NCI-H1417 (cell line): ENCODE results near the gene PPP1R7.

Experiments used
- DNase-seq, 3 experiments: peaks; one replicate each; lab custom pipeline; 2025; lab: John Stamatoyannopoulos, UW

Gene PPP1R7

DNA sequence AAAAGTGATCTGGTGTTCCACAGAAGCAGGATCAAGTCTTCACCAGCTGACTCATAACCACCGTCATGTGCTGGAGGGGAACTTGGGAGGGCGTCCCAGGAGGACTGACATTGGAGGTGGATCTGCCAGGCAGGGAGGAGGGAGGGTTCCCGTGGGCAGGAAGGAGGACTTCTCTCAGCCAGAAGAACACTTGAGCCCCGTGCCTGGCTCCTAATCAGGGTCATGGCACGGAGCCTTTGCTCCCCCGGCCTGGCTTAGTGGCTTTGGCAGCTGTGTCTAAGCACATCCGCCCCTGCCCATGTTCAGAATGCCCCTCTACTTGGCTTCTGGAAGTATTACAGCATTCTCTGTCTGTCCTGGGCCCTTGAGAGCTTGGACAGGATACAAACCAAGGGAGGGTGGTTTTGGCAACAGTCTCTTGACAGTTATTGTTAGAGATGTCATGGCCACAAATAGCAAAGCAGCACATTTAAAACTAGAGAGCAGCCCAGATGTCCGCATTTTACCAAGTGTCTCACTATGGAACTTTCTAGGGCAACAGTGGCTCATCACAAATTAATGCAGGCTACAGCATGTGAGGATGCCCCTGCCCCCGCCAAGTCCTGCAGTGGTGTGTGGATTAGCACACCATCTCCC, 11.5 kb downstream of the PPP1R7 start:
- DNase-seq = no peak

DNA sequence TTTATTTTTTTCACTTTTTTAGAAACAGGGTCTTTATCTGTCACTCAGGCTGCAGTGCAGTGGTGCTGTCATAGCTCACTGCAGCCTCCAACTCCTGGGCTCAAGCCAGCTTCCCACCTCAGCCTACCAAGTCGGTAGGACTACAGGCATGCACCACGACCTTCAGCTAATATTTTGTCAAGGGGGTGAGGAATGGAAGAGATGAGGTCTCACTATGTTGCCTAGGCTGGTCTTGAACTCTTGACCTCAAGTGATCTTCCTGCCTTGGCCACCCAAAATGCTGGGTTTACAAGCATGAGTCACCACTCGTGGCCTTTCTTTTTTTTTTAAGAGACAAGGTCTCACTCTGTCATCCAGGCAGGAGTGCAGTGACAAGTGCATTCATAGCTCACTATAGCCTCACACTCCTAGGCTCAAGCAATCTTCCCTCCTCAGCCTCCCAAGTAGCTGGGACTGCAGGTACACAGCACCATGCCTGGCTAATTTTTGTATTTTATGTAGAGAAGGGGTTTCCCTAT, 13.4 kb downstream of the PPP1R7 start:
- no peak for DNase-seq

DNA sequence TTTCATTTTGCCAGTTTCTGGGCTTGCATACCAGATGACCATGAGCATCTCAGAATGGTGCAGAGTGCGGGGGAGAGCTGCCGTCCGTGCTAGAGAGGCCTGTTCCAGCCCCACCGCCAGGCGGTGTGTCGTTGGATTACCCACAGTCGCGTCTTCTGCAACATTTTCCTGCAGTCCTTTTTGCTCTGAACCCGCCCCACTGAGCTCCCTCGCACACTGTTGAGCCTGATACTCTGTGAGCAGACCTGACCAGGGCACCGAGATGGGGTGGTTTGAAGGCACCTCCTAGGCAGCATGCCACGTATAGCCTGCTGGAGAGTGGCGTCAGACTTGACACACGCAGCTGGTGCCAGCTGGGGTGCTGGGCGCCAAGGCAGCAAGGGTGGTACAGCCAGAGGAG, 18.1 kb downstream of the PPP1R7 start:
- no peak for DNase-seq

DNA sequence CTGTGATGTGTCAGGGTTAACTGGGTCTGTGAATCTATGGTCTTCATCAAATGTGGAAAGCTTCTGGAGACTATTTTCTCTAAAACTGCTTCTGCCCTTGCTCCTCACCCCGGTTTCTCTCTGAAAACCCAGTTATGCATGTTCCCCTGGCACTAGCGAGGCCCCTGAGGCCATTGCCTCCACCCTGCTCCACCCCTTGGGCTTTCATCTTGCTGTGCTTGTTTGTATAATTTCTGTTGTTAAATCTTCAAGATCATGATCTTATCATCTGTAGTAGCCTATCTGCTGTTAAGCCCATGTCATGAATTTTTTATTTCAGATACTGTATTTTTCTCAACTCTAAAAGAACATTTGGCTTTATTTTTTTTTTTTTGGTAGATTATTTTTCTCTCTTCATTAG, 23.3 kb downstream of the PPP1R7 start:
- DNase-seq = no peak

DNA sequence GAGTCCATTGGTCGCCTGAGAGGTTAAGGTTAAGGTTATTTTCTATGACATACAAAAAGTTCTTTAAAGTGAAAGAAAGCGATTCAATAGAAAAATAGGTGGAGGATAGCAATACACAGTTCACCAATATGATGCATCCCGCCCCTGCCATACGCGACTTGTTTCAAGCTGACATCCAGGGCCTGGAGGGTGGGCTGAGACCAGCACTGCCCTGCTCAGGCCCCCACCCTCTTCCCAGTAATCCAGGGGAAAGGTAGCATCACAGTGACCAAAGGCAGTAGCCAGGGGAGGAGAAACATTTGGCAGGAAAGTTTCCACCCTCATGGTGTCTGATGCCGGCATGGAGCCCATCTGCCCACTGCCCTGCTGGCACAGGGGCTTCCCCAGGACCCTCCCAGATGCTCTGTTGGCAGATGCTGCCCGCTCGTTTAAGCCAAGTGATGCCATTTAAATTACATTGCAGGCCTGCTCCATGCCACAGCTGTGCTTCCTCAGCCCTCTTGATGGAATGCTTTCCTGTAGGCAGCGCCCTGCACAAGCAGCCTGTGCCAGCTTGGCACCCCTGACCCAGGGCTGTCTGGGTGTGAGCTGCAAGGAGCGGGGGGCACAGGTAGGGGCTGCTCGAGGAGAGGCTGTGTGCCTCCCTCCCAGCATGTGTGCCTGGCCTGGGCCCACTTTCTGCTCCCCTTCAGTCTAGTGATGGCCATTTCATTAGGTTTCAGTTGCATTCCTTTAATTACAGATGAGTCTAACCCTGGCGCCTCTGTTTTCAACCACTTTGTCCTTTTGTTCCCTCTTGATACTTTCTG, 27.5 kb downstream of the PPP1R7 start:
- DNase-seq = no peak

DNA sequence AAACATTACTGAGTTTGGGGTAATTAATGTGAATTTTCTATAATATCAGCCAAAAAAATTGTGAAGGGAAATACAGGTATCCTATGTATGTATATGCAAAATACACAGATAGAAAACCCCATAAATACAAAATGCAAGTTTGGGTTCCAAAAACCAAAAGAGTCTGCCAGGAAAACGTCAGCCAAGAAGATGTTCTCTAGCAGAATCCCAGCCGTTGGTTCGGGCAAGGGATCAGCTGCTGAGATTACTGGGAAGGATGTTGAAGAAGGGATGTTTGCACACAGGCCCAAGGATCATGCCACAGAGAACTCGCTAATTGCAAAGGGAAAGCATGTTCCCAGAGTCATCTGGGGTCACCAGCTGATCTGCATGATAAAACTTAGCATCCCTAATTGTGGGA, 28.7 kb downstream of the PPP1R7 start:
- DNase-seq = no peak

DNA sequence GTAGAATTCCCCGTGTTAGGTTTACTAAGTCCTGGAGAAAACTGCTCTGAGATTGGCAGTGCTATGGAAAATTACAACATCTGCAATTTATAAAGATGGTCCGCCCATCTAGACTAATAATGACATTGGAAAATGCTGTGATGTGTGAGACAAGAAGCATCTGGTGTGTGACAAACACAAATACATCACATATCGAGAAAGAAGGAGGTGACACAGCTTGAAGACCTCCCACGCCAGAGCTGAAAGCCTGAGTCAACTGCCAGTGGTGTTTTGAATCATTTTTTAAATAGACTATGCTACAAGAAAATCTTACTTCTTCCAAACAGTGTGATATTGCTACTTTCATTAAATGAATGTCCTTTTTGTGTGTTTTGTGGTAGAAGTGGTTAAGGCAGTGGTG, 29.6 kb downstream of the PPP1R7 start:
- no peak for DNase-seq

DNA sequence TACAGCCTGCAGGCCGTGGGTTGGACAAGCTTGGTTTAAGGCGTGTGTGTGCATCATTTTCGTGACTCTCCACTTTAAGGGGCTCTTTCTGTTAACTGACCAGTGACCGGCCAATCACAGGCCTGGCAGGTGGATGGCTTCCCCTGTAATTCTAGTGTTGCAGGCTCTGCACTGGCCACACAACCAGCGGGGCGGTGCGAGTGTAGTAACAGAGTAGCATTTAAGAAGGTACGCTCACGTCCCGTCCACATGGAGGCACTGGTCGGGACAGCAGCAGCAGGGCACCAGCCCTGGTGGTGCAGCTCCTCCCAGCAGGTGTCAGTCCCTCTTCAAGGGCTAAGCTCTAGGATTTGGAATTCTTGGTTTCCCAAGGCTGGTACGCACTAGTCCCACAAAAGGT, 30.2 kb downstream of the PPP1R7 start:
- DNase-seq = no peak

DNA sequence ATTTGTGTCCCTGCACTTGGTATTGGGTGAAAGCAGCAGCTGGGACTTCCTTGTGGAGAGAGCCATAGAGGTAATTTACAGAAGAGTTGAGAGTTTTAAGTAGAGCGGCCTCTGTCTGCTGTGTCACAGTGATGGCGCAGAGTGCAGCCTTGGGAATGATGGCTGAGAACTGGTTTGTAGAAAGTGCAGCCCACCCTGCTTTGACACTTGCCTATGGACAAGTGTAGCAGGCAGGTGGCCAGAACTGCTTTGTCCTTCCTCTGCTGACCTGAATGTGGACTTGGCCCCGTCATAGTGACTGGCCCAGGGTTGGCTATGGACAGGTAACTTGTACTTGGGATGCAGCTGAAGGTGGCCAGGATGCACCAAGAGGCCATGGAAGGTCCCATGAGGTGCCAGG, 31.9 kb downstream of the PPP1R7 start:
- no peak for DNase-seq

DNA sequence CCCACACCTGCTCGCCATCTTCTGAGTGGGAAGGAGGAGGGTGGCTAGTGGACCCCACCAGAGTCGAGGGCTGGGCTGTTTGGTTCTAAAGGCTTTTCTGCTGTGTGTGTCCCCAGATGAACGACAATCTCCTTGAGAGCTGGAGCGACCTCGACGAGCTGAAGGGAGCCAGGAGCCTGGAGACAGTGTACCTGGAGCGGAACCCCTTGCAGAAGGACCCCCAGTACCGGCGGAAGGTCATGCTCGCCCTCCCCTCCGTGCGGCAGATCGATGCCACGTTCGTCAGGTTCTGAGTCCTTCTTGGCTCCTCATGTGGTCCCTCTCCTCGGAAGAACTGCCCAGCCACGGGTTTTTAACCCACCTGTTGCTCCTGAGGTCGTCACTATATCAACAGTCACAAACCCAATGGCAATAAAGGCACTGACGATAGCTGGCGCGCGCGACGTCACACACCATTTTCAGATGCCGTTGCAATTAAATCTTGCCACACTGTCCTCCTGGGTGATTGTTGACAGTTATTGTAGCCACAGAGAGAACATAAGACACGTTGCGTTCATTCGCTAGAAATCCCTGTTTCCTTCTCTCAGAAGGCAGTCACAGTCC, 32.4 kb downstream of the PPP1R7 start:
- no peak for DNase-seq

DNA sequence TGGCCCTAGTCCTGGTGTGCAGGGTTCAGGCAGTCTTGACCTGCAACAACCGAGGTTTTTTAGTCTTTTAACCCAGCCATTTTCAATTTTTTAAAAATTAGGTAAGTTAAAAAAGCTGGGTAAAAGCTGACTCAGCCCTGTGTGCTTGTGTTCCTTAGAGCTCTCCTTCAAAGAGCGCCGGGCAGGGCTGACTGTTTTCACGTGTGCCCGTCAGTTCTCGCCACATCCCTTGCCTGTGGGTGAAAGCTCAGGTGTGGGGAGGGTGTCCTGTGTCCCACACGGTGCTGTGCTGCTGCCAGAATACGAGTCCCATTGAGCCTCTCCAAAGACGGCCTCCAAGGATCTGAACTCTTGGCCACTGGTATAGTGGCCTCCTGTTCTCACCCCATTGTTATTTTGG, 33.0 kb downstream of the PPP1R7 start:
- DNase-seq = no peak

DNA sequence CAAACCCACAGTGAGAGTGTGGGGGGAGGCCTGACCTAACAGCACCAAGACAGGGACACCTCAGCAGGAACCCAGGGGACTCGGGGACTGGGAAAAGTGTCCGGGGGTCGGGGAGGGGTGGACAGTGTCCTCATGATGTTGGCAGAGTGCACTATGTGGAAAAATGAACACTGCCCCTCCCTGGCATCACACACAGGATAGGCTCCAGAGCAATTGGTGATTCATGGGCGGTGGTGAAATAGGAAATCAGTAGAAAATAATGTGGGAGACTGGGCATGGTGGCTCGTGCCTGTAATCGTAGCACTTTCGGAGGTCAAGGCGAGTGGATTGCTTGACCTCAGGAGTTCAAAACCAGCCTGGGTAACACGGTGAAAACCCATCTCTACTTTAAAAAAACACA, 34.6 kb downstream of the PPP1R7 start:
- DNase-seq = no peak

DNA sequence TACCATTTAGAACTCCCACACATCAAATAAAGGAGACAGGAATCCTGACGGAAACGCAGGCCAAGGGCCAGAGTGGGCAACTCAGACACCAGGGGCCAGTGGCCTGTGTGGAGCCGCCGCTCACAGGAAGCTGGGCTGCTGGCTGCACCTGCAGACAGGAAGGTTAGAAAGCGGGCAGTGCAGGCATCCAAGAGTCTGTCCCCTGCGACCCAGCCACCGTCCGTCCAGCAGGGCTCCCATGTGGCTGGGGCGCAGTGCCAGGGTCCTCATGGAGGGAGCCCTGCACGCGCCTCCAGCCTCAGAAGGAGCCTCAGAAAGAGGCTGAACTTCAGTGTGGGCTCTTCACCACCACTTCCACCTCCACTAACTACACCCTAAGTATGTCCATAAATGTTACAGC, 35.7 kb downstream of the PPP1R7 start:
- no peak for DNase-seq

DNA sequence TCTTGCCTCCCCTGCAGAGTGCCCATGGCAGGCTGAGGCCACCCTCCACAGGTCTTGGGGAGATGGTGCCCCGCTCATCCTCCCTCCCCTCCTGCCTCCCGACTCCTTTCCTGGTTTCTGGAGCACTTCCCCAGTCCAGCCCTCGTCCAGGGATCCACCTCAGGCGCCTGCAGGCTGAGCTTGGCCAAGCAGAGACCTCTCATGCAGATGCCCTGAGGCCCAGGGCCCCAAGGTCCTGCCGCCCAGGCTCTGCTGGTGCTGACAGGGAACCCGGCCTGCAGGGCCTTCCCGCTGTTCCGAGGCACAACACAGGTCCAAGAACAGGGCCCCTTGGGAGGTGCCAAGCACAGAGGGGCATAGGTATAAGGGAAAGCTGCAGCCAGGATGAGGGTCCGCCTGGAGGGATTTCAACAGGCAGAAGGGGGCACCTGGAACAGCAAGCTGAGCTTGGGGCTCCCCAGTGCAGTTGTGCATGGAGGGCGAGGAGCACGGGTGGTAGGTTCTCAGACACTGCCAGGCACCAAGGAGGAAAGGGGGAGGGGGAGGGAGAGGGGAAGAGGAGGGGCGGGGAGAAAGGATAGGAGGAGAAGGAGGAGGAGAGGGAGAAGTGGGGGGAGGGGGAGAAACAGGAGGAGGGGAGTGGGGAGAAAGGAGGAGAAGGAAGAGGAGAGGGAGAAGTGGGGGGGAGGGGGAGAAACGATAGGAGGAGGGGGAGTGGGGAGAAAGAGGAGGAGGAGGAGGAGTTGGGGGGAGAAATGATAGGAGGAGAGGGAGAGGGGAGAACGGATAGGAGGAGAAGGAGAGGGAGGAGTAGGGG, 37.0 kb downstream of the PPP1R7 start:
- DNase-seq = no peak

DNA sequence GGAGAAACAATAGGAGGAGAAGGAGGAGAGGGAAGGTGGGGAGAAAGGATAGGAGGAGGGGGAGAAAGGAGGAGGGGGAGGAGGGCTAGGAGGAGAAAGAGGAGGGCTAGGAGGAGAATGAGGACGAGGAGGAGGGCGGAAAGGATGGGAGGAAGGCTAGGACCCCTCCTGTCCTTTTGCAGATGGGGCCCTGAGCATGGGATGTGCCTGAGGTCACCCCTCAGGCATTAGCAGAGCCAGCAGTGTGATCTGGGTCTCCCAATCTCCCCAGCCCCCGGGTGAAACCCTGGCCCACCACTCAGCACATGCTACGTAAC, 37.6 kb downstream of the PPP1R7 start:
- no peak for DNase-seq

DNA sequence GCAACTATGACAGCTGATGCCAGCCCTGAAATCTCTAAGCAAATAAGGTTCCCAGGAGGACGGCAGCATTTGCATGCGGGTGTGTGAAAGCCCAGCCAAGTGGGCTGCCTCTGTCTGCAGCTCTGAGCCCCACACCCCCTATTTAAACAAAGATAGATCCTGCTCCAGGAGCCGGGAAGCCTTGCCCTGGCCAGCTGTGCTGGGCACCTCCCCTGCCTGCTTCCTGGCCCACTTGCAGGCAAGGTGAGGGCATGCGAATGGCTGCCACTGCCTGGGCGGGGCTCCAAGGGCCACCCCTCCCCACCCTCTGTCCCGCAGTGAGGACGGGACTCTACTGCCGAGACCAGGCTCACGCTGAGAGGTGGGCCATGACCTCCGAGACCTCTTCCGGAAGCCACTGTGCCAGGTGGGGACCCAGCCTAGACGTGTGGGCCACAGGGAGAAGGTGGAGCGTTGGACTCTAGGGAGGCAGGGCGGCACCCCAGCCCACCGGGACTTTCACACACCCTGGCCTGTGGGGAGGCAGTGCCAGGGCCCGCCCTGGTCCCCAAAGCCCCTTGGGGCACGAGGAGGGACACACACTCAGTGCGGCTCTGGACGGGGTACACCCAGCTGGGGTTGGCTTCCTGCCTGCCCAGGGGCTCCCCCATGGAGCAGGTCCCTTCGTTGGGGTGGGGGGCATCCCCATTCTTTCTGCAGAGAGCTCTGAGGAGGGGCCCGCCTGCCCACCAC, 38.3 kb downstream of the PPP1R7 start, which contains the start of gene ANO7:
ANO7 (plus strand) TSS at position 317 of the 732 bp plus-strand sequence. CDS start 1,387 bp downstream, outside the sequence.
- DNase-seq = peak in 1 of 3 experiments; percentile 17

DNA sequence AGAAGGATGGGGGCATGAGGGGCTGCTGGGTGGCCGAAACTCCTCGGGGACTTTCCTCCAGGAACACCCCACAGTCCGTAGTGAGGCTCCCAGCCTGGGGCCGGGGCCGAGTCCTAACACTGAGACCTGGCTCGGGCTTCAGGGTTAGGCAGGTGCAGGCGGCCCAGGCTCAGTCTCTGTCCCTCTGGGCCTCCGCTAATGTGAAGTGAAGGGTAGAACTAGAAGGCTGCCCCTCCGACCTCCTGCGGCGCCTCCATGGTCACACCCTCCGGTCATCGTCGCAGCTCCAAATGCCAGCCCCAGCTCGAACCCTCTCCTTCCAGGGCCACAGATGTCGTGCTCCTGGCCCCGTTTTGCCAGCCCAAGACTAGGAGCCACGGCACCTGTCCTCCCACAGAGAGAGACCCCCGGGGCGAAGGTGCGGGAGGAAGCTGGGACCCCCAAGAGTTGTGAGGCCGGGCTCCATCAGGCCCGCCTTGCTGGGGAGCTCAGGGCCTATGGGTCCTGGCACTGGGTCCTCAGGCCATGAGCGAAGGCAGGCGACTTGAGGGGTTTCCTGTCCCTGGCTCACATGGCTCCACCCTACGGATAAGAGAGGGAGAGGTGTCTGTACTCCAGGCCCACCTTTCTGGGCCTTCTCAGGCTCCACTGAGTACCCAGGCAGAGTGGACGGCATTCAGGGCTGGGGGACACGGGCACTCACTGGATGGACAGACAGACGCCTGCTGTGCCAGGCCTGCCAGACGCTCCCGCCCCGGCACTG, 39.0 kb downstream of the PPP1R7 start:
- no peak for DNase-seq

DNA sequence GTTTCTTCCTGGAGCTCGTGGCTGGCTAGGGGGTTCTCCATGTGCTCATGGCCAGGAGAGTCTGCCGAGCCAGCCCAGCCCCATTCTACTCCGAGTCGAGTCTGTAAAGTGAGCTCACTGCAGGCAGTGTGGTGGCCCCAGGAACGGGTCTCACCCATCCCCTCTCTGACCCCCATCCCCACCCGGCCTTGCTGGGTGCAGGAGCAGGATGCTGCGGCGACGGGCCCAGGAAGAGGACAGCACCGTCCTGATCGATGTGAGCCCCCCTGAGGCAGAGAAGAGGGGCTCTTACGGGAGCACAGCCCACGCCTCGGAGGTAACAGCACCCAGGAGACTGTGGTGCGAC, 39.6 kb downstream of the PPP1R7 start:
- DNase-seq = no peak

DNA sequence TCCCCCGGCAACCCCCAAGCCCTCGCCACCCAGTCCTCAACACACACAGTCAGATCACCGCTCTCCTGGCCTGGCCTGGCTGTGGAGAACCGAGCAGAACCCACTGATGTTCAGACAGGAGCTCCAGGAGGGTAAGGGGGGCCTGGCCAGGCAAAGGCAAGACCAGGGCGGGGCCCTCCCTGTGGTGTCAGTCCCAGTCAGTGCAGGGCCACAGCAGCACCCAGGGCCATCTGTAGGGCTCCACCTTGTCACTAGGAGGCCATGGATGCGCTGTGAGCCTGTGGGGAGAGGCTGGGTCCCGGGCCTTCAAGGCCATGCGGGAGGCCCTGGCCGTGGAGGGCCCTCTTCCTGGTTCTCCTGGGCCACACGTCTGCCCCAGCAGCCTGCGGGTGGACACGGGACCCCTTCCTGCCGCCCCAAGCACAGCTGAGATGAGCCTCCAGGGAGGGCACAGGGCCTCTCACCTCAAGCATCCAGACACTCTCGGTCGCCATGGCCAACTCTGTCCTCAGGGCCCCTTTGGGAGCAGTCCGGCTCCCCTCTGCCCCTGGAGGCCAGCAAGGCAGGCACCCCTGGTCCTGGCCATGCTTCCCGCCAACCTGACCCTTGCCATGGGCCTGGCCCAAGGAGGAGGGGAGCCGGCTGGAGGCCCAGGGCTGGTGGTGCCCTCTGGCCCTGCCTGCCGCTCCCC, 40.2 kb downstream of the PPP1R7 start:
- no peak for DNase-seq

DNA sequence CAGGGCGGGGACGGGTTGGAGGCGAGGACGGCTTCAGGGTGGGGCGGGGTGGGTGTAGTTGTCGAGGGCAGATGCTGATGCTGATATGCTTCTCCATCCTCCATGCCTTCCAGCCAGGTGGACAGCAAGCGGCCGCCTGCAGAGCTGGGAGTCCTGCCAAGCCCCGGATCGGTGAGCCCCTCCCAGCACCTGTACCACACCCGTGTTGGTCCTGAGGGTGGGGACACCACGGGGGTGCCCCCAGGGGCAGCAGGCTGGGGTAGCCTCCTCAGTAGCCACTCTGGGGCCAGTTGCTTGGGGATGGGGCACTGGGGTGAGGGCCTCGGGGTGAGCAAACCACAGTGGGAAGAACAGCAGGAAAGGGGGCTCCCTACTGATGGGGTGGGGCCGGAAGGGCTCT, 40.8 kb downstream of the PPP1R7 start:
- no peak for DNase-seq
